ENCODE data around the gene ISG20.

The ISG20 gene

DNA sequence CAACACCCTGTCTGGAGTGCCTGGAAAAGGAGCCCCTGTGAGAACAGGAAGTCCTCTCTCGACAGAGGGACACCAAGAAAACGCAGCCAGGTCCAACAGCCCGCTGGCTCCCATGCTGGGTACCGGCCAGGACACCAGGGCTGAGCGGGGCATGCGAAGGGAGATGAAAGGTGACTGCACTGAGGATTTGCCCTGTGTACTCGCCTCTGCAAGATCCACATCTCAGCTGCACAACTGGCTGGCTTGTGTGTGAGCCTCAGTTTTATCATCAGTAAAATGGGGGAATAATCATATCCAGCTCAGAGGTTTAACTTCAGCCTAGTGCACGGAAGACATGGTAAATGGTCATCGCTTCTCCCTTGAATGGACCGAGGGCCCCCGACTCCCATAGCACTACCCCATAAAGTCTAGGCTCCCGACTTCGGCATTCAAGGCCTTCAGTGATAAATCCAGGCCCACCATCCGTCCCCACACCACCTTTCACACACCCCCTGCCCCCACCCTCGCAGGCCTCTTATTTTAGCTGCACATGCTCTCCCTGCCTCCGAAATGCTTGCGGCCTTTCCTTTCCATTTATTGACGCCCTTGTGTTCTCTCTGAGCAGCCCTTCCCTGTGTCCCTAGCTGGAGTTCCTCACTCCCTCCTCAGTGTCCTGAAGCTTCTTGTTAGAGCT is 15.8 kb downstream of the ISG20 start:
- DNase-seq (ENCODE audit: low spot score): no peak

DNA sequence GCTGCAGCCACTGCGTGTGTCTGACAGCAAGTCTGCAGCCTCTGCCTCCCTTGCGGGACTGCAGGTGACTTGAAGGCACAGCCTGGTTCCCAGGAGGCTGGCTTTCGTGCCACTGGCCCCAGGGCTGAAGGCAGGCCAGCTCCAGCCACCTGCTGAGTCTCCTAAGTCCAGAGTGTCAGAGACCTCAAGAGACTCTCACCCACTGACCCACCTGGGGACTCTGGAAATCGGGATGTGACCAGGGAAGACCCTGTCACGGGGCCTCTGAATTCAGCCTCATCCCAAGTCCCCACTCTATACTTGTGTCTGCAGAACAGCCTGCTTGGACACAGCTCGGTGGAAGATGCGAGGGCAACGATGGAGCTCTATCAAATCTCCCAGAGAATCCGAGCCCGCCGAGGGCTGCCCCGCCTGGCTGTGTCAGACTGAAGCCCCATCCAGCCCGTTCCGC is 16.3 kb downstream of the ISG20 start:
- no peak for DNase-seq (ENCODE audit: low spot score)

DNA sequence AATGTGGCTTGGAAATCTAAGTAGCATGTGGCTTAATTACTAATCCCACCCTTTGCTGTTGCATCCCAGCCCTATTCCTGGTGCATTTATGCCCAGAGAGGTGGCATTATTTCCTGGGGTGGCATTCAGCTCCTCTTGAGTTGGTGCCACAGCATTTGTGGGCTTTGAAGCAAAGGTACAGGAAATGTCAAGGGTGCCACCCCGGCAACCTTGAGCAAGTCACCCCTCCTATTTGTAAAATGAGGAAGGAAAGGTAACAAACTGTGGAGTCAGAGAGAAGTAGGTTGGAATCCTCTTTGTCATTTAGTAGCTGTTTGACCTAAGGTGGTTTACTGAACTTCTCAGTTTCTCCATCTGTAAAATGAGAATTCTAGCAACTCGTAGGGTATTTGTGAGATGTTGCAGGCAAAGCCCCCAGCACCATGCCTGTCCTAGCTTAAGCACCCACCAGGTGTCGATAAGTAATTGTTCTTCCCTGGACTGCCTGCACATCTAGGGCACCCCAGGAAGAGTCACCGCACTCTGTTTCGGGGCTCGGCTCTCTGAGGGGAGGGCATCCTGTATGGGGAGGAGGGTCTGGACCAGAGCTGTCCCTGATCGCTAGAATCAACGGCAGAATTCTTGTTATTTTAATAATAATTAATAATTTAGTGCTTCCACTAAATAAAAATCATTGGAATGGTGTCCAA is 17.1 kb downstream of the ISG20 start:
- no peak for DNase-seq (ENCODE audit: low spot score)

DNA sequence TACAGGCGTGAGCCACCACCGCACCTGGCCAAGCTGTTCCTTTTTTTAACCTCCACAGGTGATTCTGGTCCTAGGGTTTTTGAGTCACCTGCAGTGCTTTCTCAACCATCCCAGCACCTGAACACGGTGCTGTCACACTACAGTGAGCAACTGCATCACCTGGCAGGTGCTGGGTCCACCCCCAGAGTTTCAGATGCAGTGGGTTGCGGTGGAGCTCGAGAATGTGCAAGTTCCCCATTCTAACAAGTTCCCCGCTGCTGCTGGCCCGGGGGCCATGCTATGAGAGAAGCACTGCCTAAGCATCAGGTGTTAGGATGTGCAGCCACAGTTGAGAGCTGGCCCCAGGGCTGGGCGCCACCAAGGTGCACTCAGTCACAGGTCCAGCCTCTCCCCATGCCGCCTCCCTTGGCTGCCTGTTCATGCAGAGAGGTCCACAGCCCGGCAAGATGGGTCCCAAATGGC is 18.0 kb downstream of the ISG20 start:
- DNase-seq (ENCODE audit: low spot score): no peak

DNA sequence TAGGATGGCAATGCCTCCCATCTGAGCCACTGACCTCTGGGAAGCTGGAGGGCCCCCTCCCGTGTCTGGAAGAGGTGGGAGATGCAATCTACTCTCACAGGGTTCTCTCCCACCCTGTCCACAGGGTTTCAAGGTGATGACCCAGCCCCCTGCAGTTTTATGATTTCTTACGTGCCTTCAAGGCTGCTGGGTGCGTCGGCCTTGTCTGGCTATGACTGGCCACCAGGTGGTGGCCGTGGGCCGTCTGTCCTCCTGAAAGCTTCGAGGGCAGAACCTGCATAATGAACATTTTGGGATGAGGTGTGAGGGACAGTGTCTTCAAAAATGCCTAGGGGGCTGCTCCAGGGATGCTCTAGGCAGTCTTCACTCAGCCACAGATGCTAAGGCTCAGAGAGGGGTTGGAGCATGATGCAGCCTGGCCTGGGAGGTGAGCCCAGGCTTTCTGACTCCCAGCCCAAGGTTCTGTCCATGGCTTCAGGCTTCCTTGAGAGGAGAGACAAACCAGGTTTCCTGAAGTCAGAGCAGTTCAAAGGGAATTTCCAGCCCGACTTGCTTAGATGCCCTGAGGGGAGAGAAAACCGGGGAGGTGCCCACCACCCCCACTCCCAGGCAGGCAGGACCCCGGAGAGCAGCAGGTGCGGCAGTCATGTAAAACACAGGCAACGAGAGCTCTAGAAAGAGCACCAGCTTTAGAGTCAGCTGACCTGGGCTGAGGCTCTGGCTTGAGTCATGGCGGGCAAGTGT is 18.7 kb downstream of the ISG20 start:
- DNase-seq (ENCODE audit: low spot score): no peak

DNA sequence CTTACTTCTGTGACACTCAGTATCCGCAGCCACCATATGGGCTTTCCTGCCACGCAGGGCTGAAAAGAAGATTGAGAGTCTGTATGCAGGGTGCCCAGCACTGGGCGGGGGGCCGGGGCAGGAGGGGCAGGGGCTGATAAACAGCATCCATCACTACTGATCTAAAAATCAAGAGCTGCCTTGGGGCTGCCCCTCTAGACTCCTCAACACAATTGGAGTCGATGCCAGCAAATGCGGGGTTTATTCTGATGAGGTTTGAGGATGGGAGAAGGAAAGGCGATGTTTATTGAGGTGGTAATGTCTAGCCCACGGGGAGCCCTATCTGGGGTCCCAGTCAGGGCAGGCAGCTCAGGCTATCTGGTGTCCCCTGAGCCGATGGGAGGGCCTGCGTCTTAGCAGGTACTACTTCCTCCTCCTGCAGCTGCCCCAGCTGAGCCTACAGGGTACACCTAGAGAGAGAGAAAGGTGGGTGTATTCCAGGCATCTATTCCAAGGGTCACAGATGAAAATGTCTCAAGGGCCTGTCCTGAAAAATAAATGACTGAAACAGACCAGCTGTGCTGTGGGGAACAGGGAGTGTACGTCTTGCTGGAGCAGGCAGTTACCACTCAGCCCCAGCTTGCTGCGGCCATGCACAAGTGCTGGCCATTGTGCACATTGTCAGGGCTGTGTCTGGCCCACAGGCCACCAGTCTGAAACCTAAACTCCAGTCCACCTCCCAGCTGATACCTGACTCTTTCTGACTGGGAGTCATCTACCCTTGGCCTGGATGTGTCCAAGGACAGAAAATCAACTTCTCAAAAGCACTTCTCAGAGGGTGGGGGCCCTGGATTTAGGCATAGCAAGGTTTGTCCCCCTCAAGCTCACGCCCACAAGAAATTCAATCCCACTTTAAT is 19.5 kb downstream of the ISG20 start:
- DNase-seq (ENCODE audit: low spot score): no peak

DNA sequence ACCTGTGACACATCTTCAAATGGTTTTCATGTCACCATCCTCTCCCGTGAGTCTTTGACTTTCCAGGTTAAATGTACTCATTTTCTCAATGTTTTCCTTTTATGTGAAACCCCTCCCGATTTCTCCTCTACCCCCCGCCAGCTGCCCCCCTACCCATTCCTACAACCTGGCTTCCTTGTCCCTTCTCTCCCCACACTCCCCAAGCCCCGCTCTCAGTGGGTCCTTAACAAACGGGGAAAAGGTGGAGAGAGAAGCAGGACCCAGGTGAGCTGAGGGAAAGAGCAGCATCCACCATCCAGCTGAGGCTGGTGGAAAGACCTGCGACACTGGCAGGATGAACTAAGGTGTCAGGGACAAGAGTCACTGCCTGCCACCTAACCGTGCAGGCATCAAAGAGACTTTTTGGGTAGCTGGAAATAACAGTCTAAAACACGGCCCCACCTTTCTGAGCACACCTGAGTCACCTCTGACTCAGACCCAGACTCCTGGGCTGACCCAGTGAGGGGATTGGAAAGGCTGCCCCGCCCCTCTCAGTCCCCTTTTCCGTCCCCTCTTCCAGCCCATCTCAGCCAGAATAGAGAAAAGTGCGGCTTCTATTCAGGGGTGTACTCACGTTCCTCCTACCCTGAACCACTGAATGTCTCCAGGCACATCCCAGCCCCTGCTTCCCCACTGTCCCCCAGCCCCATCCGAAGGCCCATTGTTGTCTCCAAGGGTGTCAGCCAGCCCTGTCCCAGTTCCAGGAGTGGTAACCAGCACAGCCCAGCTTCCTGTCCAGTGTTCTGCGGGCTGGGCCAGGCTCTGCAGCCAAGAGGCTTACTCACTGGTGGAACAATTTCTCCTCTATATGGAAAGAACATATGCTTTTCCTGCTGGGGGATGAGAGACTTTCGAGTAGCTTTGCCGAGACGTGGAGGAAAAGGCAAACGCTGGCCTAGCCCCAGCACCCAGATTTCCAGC is 20.4 kb downstream of the ISG20 start:
- DNase-seq (ENCODE audit: low spot score): no peak

DNA sequence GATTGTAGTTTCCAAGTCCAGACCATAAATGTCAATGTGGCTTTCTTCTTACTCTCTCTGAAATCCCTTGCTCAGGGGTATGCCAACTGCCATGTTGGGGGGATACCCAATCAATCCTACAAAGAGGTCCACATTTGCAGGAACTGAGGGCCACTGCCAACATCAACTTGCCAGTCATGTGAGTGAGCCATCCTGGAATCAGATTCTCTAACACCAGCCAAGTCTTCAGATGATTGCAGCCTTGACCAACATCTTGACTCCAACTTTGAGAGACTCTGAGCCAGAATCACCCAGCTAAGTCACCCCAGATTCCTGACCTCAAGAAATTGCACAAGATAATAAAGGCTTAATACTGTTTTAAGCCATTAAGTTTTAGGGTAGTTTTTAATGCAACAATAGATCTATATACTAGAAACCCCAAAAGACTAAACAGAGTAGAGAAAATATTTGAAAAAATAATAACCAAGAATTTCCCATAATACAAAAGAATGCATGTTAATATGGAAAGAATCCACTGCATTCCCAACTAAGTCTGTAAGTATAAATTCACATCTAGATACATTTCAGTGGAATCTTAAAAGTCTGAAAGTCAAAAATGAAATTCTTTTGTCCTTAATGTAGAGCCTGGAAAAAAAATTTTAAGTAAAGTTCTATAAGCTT is 22.4 kb downstream of the ISG20 start:
- no peak for DNase-seq (ENCODE audit: low spot score)

DNA sequence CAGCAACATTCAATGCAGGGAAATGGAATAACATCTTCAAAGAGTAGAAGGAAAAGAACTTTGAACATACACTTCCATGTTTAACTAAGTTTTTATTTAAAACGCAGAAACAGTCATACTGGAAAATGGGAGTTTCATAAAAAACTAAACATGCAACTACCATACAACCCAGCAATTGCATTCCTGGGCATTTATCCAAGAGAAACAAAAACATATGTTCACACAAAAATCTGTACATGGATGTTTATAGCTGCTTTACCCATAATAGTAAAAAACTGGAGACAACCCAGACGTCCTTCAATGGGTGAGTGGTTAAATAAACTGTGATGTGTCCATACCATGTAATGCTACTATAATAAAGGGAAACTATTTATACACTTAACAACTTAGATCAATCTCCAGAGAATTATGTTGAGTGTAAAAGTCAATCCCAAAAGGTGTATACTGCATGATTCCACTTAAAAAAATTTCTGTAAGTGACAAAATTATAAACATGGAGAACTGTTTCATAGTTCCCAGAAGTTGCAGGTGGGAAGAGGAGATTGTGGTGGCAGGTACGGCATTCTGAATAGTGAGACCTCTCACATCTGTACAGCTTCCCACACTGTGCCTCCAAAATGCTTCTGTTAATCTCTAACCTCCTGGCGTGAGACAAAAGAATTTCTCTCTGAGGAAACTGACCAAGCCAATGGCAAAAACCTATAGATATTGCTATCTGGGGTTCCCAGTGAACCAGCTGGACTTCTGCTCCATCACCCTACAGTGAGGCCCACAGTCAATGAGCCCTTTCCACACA is 23.1 kb downstream of the ISG20 start:
- no peak for DNase-seq (ENCODE audit: low spot score)

DNA sequence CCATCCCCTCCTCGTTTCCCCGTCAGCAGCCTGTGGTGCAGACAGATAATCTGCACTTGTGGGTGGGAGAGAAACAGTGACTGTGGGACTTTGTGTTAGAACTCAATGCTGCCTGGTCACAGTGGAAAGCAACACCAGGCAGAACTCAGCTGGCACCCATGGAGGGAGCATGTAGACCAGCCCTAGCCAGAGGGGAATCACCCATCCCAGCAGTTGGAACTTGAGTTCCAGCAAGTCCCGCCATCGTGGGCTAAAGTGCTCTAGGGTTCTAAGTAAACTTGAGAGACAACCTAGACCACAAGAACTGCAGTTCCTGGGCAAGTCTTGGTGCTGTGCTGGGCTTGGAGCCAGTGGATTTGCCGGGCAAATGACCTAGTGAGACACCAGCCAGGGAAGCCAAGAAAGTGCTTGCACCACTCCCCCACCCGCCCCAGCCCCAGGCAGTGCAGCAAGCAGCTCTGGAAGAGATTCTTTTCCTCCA is 24.4 kb downstream of the ISG20 start:
- no peak for DNase-seq (ENCODE audit: low spot score)

DNA sequence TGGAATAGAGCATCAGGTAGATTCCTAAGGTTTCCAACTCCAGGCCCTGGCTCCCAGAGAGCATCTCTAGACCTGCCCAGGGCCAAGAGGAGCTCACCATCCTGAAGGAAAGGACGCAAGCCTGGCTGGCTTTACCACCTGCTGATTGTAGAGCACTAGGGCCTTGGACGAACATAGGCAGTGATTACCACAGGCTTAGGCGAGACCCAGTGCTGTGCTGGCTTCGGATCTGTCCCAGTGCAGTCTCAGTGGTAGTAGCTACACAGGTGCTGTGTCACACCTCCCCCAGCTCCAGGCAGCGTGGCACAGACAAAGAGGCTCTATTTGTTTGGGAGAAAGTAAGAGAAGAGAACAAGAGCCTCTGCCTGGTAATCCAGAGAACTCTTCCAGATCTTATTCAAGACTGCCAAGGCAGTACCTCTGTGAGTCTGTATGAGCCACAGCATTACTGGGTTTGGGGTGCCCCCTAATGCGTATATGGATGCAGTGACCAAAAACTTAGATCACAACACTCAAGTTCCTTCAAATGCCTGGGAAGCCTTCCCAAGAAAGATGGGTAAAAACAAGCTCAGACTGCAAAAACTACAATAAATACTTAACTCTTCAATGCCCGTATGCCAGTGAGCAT is 25.4 kb downstream of the ISG20 start:
- no peak for DNase-seq (ENCODE audit: low spot score)

DNA sequence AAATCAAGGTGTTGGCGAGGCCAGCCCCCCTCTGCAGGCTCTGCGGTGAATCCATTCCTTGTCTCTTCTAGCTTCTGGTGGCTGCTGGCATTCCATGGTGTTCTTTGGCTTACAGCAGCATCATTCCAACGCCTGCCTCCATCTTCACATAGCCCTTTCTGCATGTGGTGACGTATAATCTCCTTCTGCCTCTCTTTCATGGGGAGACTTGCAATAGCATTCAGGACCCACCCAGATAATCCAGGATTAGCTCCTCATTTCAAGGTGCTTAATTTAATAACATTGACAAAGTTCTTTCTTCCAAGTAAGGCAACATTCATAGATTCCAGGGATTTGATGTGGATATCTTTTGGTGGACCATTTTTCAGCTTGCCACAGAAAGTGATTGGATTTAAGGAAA is 35.8 kb downstream of the ISG20 start:
- no peak for DNase-seq (ENCODE audit: low spot score)

DNA sequence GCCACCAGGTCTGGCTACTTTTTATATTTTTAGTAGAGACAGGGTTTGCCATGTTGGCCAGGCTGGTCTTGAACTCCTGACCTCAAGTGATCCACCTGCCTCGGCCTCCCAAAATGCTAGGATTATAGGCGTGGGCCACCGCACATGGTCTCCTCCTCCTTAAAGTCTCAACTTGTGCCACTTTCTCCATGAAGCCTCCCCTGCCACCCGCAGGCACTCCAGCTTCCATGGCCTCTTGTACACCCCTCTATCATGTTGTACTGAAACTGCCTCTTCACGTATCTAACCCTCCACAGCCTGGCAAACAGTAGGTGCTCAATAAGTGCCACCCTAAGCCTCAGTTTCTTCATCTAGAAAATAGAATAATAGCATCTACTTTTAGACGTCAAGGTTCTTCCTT is 39.9 kb downstream of the ISG20 start:
- no peak for DNase-seq (ENCODE audit: low spot score)

DNA sequence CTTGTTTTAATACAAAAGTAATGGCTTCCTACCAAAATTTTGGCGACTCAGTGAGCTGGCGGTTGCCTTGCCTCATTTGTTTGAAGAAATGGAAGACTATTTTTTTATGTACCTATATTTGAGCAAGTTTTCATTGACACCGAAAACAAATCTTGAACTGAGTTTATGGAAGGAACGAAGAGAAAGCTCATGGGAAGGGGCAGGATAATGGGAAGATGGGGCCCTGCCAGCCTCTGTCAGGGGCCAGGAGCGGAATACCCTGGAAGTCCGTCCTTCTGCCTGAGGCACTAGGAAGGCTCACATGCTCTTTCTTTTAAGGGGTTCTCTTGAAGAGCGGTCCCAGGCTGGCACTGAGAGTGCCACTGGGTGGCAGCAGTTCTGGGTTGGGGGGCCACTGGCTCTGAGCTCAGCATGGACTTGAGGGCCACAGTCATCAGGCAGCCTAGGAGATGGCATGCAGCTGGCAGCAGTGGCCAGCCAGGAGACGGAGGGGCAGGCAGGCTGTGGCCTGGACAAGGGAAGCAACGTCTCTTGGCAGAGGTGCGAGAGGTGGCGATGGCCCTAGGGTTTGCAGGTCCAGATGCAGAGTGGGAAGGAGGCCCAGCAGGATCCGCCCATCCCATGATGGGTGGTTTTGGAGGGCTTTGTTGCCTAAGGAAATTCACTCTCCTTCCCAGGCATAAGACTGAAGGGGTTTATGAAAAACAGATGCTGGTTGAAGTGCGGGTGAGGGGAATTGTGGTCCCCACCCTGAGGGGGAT is 41.6 kb downstream of the ISG20 start:
- no peak for DNase-seq (ENCODE audit: low spot score)

DNA sequence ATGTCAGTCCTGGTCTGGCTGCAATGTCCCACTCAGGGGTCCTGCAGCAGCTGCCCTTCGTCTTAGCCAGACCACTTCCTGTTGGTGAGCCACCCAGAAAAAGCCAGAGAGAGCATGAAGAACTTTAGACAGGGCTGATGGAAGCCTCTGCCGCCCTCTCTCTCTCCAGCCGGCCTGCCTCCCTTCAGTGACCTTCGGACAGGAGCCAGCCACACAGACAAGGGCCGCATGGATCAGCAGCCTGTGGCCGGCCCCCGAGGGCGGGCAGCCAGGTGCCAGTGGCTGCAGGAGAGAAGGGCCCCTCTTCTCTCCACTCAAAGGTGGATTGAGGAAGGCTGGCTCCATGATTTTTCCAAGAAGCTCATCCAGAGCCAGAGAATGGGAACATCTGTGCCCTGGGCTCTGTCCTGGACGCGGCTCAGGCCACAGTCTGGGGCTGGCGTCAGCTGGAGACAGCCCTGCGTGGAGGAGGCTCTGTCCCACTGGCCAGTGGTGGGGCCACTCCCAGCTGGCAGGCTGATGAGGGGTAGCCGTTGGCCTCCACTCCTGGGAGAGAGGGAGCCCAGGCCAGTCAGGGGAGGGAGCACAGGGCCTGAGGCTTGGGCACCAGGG is 42.9 kb downstream of the ISG20 start:
- DNase-seq (ENCODE audit: low spot score): no peak

DNA sequence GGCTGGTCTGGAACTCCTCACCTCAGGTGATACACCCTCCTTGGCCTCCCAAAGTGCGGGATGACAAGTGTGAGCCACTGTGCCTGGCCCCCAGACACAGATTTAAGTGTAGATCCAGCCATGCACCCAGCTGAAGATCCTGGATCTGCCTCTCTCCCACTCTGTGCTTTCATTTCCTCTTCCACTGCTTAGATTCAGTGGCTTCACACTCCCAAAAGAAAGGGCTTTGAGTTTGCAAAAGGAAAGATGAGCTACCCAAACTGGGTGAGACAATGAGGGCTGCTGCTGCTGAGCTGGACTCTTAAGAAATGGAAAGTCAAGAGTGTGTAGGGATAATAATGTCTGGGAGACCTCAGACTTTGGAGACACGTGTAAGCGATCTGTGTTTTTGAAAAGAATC is 45.5 kb downstream of the ISG20 start:
- no peak for DNase-seq (ENCODE audit: low spot score)

DNA sequence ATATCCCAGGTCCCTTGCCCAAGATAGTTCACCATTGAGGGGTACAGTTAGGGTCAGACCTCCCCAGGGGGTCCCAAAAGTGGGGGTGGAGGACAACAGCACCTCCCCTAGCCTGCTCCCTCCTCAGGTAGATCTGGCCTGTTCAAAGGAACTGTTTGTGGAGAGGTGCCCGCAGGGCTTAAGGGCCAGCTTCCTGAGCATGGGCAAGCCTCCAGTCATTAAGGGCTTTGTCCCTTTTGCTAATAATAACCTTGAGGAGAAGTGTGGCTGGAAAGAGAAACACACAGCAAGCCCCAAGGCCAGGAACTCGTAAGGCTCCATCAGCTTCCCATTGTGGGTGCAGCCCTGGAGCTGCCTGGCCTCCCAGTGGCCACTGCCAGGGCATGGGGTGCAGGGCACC is 47.4 kb downstream of the ISG20 start:
- no peak for DNase-seq (ENCODE audit: low spot score)

Data from left forelimb (tissue), 1 donor.